Activated T-helper 2 cell treated with anti-CD3 and anti-CD28 coated beads, Interferon-gamma antibody, Interleukin-2, Interleukin-4, amounts not matched to agents 10 μg/mL and 5 μg/mL and 100 μg/mL, durations not matched to agents 14 hours and 24 hours and 36 hours (primary cell): ENCODE data around the gene SCN10A. TPM values are rescaled to one million over a fixed set of nuclear protein-coding genes. Genes with fewer than 3 reads are reported as not detected.
A peak's percentile ranks its signal among the peaks of the same experiment; 100 is the strongest.

ENCODE experiments used
- DNase-seq: peaks from one replicate; pipeline ENCODE4 v3.0.0; 2021; ENCODE audit warnings: low spot score
- H3K27ac Mint-ChIP-seq: one replicate; pipeline ENCODE4 v1.8.0; 2021; ENCODE audit warnings: mixed read lengths
- H3K27me3 Mint-ChIP-seq: one replicate; pipeline ENCODE4 v1.8.0; 2021; ENCODE audit warnings: low read depth, mixed read lengths
- H3K36me3 Mint-ChIP-seq: one replicate; pipeline ENCODE4 v1.8.0; 2021; ENCODE audit warnings: low read depth, mixed read lengths
- H3K4me1 Mint-ChIP-seq: one replicate; pipeline ENCODE4 v1.8.0; 2021; ENCODE audit warnings: low read depth, mixed read lengths
- H3K4me3 Mint-ChIP-seq: one replicate; pipeline ENCODE4 v1.8.0; 2021; ENCODE audit warnings: low read depth, mild to moderate bottlenecking, moderate library complexity, mixed read lengths
- H3K9me3 Mint-ChIP-seq: one replicate; pipeline ENCODE4 v1.8.0; 2021; ENCODE audit warnings: mixed read lengths
- intact Hi-C: fragments of 100-400 bp; cut with micrococcal nuclease; formaldehyde crosslinking; loops from one replicate; pipeline ENCODE4 v1.15.1; 2023
- total RNA-seq: library from RNA; stranded (reverse); gene quantifications from 2 replicates; pipeline ENCODE4 v1.2.3, GENCODE V29; 2022

The SCN10A gene
- total RNA-seq, 1 donor from 2014 or later, result not detected

GRCh38 chr3:38826001-38826400 is 10.0 kb upstream of the SCN10A start:
- intact Hi-C loops, result no loop called here
- Mint-ChIP-seq H3K9me3 (no peaks in the 10 kb centered on the region), H3K27ac (no peak overlapping the region), H3K4me3 (no peak overlapping the region), H3K27me3 (no peaks in the 10 kb centered on the region), H3K36me3 (no peaks in the 10 kb centered on the region), H3K4me1 (no peaks in the 10 kb centered on the region)
- DNase-seq, result no peak

GRCh38 chr3:38824349-38824748 is 8.3 kb upstream of the SCN10A start:
- intact Hi-C loops, result no loop called here
- no peak overlapping the region for H3K27ac Mint-ChIP-seq

GRCh38 chr3:38823722-38824121 is 7.7 kb upstream of the SCN10A start:
- DNase-seq, result no peak
- no peaks in the 10 kb centered on the region for H3K27me3 Mint-ChIP-seq
- intact Hi-C loops, result no loop called here
- H3K9me3 Mint-ChIP-seq, result no peaks in the 10 kb centered on the region
- no peaks in the 10 kb centered on the region for H3K36me3 Mint-ChIP-seq
- no peaks in the 10 kb centered on the region for H3K4me1 Mint-ChIP-seq
- no peak overlapping the region for H3K27ac Mint-ChIP-seq
- no peak overlapping the region for H3K4me3 Mint-ChIP-seq

More at GRCh38 chr3:38824349-38824748, 8.3 kb upstream of the SCN10A start:
- no peak for DNase-seq
- H3K9me3 Mint-ChIP-seq, result no peaks in the 10 kb centered on the region
- no peaks in the 10 kb centered on the region for H3K36me3 Mint-ChIP-seq
- no peaks in the 10 kb centered on the region for H3K4me1 Mint-ChIP-seq
- H3K4me3 Mint-ChIP-seq, result no peak overlapping the region
- H3K27me3 Mint-ChIP-seq, result no peaks in the 10 kb centered on the region

- Mint-ChIP-seq H3K4me3 (no peak overlapping the region), H3K9me3 (no peaks in the 10 kb centered on the region), H3K36me3 (no peaks in the 10 kb centered on the region), H3K27me3 (no peaks in the 10 kb centered on the region), H3K4me1 (no peaks in the 10 kb centered on the region), H3K27ac (no peak overlapping the region)
- intact Hi-C loops, result no loop called here
- DNase-seq, result no peak
Observed at GRCh38 chr3:38823186-38823585, 7.2 kb upstream of the SCN10A start.

GRCh38 chr3:38811822-38812221 is 4.2 kb downstream of the SCN10A start:
- H3K4me3 Mint-ChIP-seq, result no peak overlapping the region
- no peaks in the 10 kb centered on the region for H3K36me3 Mint-ChIP-seq
- intact Hi-C loops, result no loop called here
- DNase-seq, result no peak
- H3K9me3 Mint-ChIP-seq, result no peaks in the 10 kb centered on the region
- peaks cover 3% of the 10 kb centered on the region for H3K27me3 Mint-ChIP-seq
- no peak overlapping the region for H3K27ac Mint-ChIP-seq
- H3K4me1 Mint-ChIP-seq, result no peaks in the 10 kb centered on the region

GRCh38 chr3:38805765-38806386 is 10.1 kb downstream of the SCN10A start:
- intact Hi-C loops, result no loop called here
- H3K27me3 Mint-ChIP-seq, result no peaks in the 10 kb centered on the region
- H3K36me3 Mint-ChIP-seq, result no peaks in the 10 kb centered on the region
- no peaks in the 10 kb centered on the region for H3K4me1 Mint-ChIP-seq
- H3K27ac Mint-ChIP-seq, result no peak overlapping the region
- H3K4me3 Mint-ChIP-seq, result no peak overlapping the region
- peak; percentile 31 for DNase-seq
- no peaks in the 10 kb centered on the region for H3K9me3 Mint-ChIP-seq

GRCh38 chr3:38805004-38805403 is 11.0 kb downstream of the SCN10A start:
- Mint-ChIP-seq H3K4me1 (no peaks in the 10 kb centered on the region), H3K9me3 (no peaks in the 10 kb centered on the region), H3K27me3 (no peaks in the 10 kb centered on the region), H3K4me3 (no peak overlapping the region), H3K36me3 (no peaks in the 10 kb centered on the region), H3K27ac (no peak overlapping the region)
- no peak for DNase-seq
- intact Hi-C loops, result no loop called here

- Mint-ChIP-seq H3K4me3 (no peak overlapping the region), H3K4me1 (no peaks in the 10 kb centered on the region), H3K27ac (no peak overlapping the region), H3K36me3 (no peaks in the 10 kb centered on the region), H3K9me3 (no peaks in the 10 kb centered on the region), H3K27me3 (no peaks in the 10 kb centered on the region)
- intact Hi-C loops, result no loop called here
- DNase-seq, result no peak
Observed at GRCh38 chr3:38800511-38800910, 15.5 kb downstream of the SCN10A start.

- H3K4me1 Mint-ChIP-seq, result no peaks in the 10 kb centered on the region
- H3K27ac Mint-ChIP-seq, result no peak overlapping the region
- no peak for DNase-seq
- H3K4me3 Mint-ChIP-seq, result no peak overlapping the region
- H3K27me3 Mint-ChIP-seq, result peaks cover 2% of the 10 kb centered on the region
- intact Hi-C loops, result no loop called here
- no peaks in the 10 kb centered on the region for H3K9me3 Mint-ChIP-seq
- no peaks in the 10 kb centered on the region for H3K36me3 Mint-ChIP-seq
Observed at GRCh38 chr3:38793721-38794120, 22.3 kb downstream of the SCN10A start.

GRCh38 chr3:38792983-38793382 is 23.0 kb downstream of the SCN10A start:
- no peak overlapping the region for H3K27ac Mint-ChIP-seq
- intact Hi-C loops, result no loop called here
- no peak overlapping the region for H3K4me3 Mint-ChIP-seq
- H3K36me3 Mint-ChIP-seq, result no peaks in the 10 kb centered on the region
- H3K4me1 Mint-ChIP-seq, result no peaks in the 10 kb centered on the region
- DNase-seq, result no peak
- H3K9me3 Mint-ChIP-seq, result no peaks in the 10 kb centered on the region
- peaks cover 2% of the 10 kb centered on the region for H3K27me3 Mint-ChIP-seq

GRCh38 chr3:38782148-38782547 is 33.9 kb downstream of the SCN10A start:
- no peaks in the 10 kb centered on the region for H3K4me1 Mint-ChIP-seq
- H3K9me3 Mint-ChIP-seq, result no peaks in the 10 kb centered on the region
- intact Hi-C loops, result no loop called here
- H3K27ac Mint-ChIP-seq, result no peak overlapping the region
- H3K27me3 Mint-ChIP-seq, result peaks cover 5% of the 10 kb centered on the region
- no peak for DNase-seq
- H3K4me3 Mint-ChIP-seq, result no peak overlapping the region
- no peaks in the 10 kb centered on the region for H3K36me3 Mint-ChIP-seq

- Mint-ChIP-seq H3K36me3 (no peaks in the 10 kb centered on the region), H3K4me1 (no peaks in the 10 kb centered on the region), H3K27ac (no peak overlapping the region), H3K27me3 (peaks cover 3% of the 10 kb centered on the region), H3K9me3 (no peaks in the 10 kb centered on the region), H3K4me3 (no peak overlapping the region)
- intact Hi-C loops, result no loop called here
- no peak for DNase-seq
Observed at GRCh38 chr3:38773528-38773927, 42.5 kb downstream of the SCN10A start.

GRCh38 chr3:38763569-38763968 is 52.4 kb downstream of the SCN10A start:
- H3K4me3 Mint-ChIP-seq, result no peak overlapping the region
- no peak for DNase-seq
- no peaks in the 10 kb centered on the region for H3K9me3 Mint-ChIP-seq

GRCh38 chr3:38758557-38758956 is 57.5 kb downstream of the SCN10A start:
- no peaks in the 10 kb centered on the region for H3K9me3 Mint-ChIP-seq
- no peak overlapping the region for H3K4me3 Mint-ChIP-seq
- no peaks in the 10 kb centered on the region for H3K27me3 Mint-ChIP-seq
- H3K27ac Mint-ChIP-seq, result no peak overlapping the region
- H3K4me1 Mint-ChIP-seq, result no peaks in the 10 kb centered on the region
- intact Hi-C loops, result no loop called here
- DNase-seq, result no peak
- no peaks in the 10 kb centered on the region for H3K36me3 Mint-ChIP-seq

More at GRCh38 chr3:38763569-38763968, 52.4 kb downstream of the SCN10A start:
- Mint-ChIP-seq H3K4me1 (no peaks in the 10 kb centered on the region), H3K27me3 (peaks cover 3% of the 10 kb centered on the region), H3K27ac (no peak overlapping the region), H3K36me3 (no peaks in the 10 kb centered on the region)
- intact Hi-C loops, result no loop called here
